Neutrophil (primary cell): ENCODE measurements around the gene MAST4.
A peak's percentile ranks its signal among the peaks of the same experiment; 100 is the strongest.

Experiments used
- H3K27ac ChIP-seq: fragments of 200-600 bp; sonication (generic); 2 replicates; pipeline ENCODE4 v1.5.1; 2016; ENCODE audit warnings: mild to moderate bottlenecking, moderate library complexity
- H3K27me3 ChIP-seq: fragments of 200-600 bp; sonication (generic); 2 replicates; pipeline ENCODE4 v1.6.0; 2016; ENCODE audit warnings: mild to moderate bottlenecking
- H3K36me3 ChIP-seq: fragments of 200-600 bp; sonication (generic); 2 replicates; pipeline ENCODE4 v1.5.1; 2017
- H3K4me1 ChIP-seq, 2 experiments: fragments of 200-600 bp in 1 of 2; sonication (generic) in 1 of 2; 1 replicate in 1 of 2; 2 replicates in 1 of 2; pipeline versions ENCODE4 v1.5.1 to v1.6.1; 2013 to 2016; ENCODE audit warnings: low read depth in 1 of 2, low read length in 1 of 2, mild to moderate bottlenecking in 1 of 2, moderate library complexity in 1 of 2; ENCODE audit not compliant: control insufficient read depth in 1 of 2, insufficient read depth in 1 of 2
- H3K4me3 ChIP-seq, 2 experiments: fragments of 200-600 bp in 1 of 2; sonication (generic) in 1 of 2; 1 replicate in 1 of 2; 2 replicates in 1 of 2; pipeline ENCODE4 v1.5.1; 2013 to 2016; ENCODE audit warnings: low read depth in 1 of 2, low read length in 1 of 2, mild to moderate bottlenecking in 1 of 2, moderate library complexity in 1 of 2
- H3K9me3 ChIP-seq: fragments of 200-600 bp; sonication (generic); 2 replicates; pipeline ENCODE4 v1.5.1; 2016
- TF ChIP-seq, protein P1 (sequence below): fragments of 200-600 bp; sonication (generic); IDR thresholded peaks from 2 replicates; pipeline ENCODE4 v1.5.1; 2016; ENCODE audit warnings: antibody characterized with exemption

Gene MAST4

DNA sequence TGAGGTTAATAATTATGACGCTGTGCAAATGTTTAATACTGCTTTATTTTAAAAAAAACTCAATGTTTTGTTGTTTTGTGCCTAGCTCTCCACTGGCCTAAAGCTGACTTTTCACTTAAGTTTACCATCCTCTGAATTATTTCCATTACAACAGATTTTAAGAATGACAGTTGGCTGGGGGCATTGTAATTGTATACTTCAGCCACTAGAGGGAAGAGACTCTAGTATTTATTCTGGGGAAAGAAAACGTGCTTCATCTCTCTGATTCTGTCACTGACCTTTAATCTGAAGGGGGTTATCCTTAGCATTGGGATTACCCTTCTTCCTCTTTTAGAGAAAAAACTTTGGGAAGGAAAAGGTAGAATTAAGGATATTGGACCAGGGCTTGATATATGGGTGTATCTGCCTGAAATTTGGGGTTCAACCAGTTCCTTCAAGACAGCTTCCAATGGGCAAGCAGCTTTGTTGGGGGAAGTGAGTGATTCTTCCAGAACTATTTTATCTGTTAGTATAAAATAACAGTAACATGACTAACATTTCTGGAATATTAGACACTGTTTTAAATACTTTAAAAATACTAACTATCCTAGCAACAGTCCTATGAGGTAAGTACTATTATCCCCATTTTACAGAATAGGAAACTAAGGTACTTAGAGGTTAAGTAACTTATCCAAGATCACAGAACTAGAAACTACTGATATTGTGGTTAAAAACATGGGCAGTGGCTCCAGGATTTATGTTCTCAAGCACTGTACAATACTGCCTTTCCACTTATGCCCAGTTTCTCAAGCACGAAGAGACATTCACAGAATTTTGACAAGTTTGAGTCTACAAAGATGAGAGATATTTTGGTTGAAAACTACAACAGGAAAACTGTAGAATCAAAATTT, 392.0 kb downstream of the MAST4 start:
- TF ChIP-seq, protein P1, sequence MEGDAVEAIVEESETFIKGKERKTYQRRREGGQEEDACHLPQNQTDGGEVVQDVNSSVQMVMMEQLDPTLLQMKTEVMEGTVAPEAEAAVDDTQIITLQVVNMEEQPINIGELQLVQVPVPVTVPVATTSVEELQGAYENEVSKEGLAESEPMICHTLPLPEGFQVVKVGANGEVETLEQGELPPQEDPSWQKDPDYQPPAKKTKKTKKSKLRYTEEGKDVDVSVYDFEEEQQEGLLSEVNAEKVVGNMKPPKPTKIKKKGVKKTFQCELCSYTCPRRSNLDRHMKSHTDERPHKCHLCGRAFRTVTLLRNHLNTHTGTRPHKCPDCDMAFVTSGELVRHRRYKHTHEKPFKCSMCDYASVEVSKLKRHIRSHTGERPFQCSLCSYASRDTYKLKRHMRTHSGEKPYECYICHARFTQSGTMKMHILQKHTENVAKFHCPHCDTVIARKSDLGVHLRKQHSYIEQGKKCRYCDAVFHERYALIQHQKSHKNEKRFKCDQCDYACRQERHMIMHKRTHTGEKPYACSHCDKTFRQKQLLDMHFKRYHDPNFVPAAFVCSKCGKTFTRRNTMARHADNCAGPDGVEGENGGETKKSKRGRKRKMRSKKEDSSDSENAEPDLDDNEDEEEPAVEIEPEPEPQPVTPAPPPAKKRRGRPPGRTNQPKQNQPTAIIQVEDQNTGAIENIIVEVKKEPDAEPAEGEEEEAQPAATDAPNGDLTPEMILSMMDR: peak; percentile 21

DNA sequence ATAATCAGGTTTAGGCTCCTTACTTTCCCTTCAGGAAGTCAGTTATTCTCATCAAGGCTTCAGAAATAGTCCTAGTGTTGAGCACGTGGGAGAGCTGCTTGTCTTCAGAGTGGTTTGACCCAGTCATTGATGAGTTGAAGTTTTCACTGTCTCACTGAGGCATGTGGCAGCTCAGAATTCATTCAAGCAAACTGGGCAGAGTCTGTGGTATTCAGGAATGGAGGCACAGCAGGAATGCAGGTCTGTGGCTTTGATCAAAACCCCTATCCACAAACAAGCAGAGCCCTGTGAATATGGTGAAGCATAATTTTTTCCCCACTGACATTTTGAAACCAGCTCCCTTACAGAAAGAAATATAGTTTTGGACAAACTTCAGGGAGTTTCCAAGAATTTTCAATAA, 393.1 kb downstream of the MAST4 start:
- H3K9me3 ChIP-seq: no peaks in the 10 kb centered on the region
- TF ChIP-seq, protein P1: no peak
- H3K4me3 ChIP-seq: no peak overlapping the region
- peaks cover 0 to 12% of the 10 kb centered on the region in 2 experiments for H3K4me1 ChIP-seq
- no peak overlapping the region for H3K27ac ChIP-seq
- H3K36me3 ChIP-seq: no peaks in the 10 kb centered on the region
- no peaks in the 10 kb centered on the region for H3K27me3 ChIP-seq

More for the DNA sequence above, 392.0 kb downstream of the MAST4 start:
- H3K4me3 ChIP-seq: no peak overlapping the region
- H3K27ac ChIP-seq: no peak overlapping the region
- H3K36me3 ChIP-seq: no peaks in the 10 kb centered on the region
- no peaks in the 10 kb centered on the region for H3K27me3 ChIP-seq
- peaks cover 0 to 12% of the 10 kb centered on the region in 2 experiments for H3K4me1 ChIP-seq
- no peaks in the 10 kb centered on the region for H3K9me3 ChIP-seq

- H3K4me1 ChIP-seq: peaks cover 0 to 12% of the 10 kb centered on the region in 2 experiments
- no peak overlapping the region for H3K27ac ChIP-seq
- TF ChIP-seq, protein P1: no peak
- no peak overlapping the region for H3K4me3 ChIP-seq
- H3K9me3 ChIP-seq: no peaks in the 10 kb centered on the region
- H3K27me3 ChIP-seq: no peaks in the 10 kb centered on the region
- H3K36me3 ChIP-seq: no peaks in the 10 kb centered on the region
Observed at GRCh38 chr5:66989781-66990180, 393.6 kb downstream of the MAST4 start.

DNA sequence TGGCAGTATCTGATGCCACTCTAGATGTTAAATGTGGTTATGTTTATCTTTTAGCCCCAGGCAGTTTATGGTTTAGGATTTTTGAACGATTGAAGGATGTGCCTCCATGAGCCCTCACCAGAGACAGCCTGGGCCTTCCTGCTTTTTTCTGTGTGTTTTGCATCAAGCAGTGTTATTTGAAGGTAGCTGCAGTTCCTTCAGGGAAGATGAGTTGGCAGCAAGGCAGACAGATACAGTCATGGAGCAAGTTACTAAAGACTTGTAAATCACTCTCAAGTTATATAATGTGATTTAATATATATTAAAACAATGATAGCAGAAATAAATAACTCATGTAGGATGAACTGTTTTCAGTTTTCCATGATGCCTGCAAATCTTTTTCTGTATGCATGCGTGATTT, 395.6 kb downstream of the MAST4 start:
- H3K27me3 ChIP-seq: no peaks in the 10 kb centered on the region
- no peak overlapping the region for H3K4me3 ChIP-seq
- H3K27ac ChIP-seq: no peak overlapping the region
- no peaks in the 10 kb centered on the region for H3K9me3 ChIP-seq
- no peaks in the 10 kb centered on the region for H3K36me3 ChIP-seq
- TF ChIP-seq, protein P1: no peak
- H3K4me1 ChIP-seq: peaks cover 0 to 12% of the 10 kb centered on the region in 2 experiments

GRCh38 chr5:66992547-66992946, 396.4 kb downstream of the MAST4 start:
- TF ChIP-seq, protein P1: no peak
- Histone ChIP-seq H3K27ac (no peak overlapping the region), H3K4me1 (peaks cover 0 to 12% of the 10 kb centered on the region in 2 experiments), H3K27me3 (no peaks in the 10 kb centered on the region), H3K9me3 (no peaks in the 10 kb centered on the region), H3K36me3 (no peaks in the 10 kb centered on the region), H3K4me3 (no peak overlapping the region)
